Duodenal mucosa (tissue), 2 donors: Measurements from ENCODE around the gene CADM1.

Experiments
- H3K27ac ChIP-seq: one replicate; pipeline ENCODE4 v1.7.0; 2013; ENCODE audit warnings: low read depth, low read length
- H3K27me3 ChIP-seq, 2 donors: one replicate each; pipeline ENCODE4 v1.7.0; 2013; ENCODE audit warnings: low read length in 2 of 2, control low read depth in 1 of 2; ENCODE audit not compliant: insufficient read depth in 2 of 2, control insufficient read depth in 1 of 2
- H3K36me3 ChIP-seq, 2 donors: one replicate each; pipeline ENCODE4 v1.7.0; 2013; ENCODE audit warnings: low read length in 2 of 2, control low read depth in 1 of 2; ENCODE audit not compliant: insufficient read depth in 2 of 2, control insufficient read depth in 1 of 2
- H3K4me1 ChIP-seq, 2 donors: one replicate each; pipeline ENCODE4 v1.7.0; 2013; ENCODE audit warnings: low read length in 2 of 2, control low read depth in 1 of 2; ENCODE audit not compliant: insufficient read depth in 2 of 2, control insufficient read depth in 1 of 2
- H3K4me3 ChIP-seq, 2 donors: one replicate each; pipeline ENCODE4 v1.7.0; 2013; ENCODE audit warnings: low read length in 2 of 2, low read depth in 1 of 2
- H3K9ac ChIP-seq, 2 donors: one replicate each; pipeline ENCODE4 v1.7.0; 2013; ENCODE audit warnings: low read length in 2 of 2, low read depth in 1 of 2
- H3K9me3 ChIP-seq, 2 donors: one replicate each; pipeline ENCODE4 v1.7.0; 2013; ENCODE audit warnings: low read length in 2 of 2, control low read depth in 1 of 2; ENCODE audit not compliant: control insufficient read depth in 1 of 2

CADM1 gene

GRCh38 chr11:115389790-115390189, 114.4 kb downstream of the CADM1 start:
- no peaks in the 10 kb centered on the region for H3K27me3 ChIP-seq
- H3K9ac ChIP-seq = no peak overlapping the region
- no peak overlapping the region for H3K4me3 ChIP-seq
- no peaks in the 10 kb centered on the region for H3K9me3 ChIP-seq
- no peak overlapping the region for H3K27ac ChIP-seq
- peaks cover 9 to 16% of the 10 kb centered on the region in 2 donors for H3K4me1 ChIP-seq
- no peaks in the 10 kb centered on the region for H3K36me3 ChIP-seq

GRCh38 chr11:115385226-115385625, 119.0 kb downstream of the CADM1 start:
- Histone ChIP-seq H3K27me3 (no peaks in the 10 kb centered on the region), H3K9ac (no peak overlapping the region), H3K27ac (no peak overlapping the region), H3K4me1 (peaks cover 4% of the 10 kb centered on the region in 2 donors), H3K36me3 (no peaks in the 10 kb centered on the region), H3K4me3 (no peak overlapping the region), H3K9me3 (no peaks in the 10 kb centered on the region)

- H3K27me3 ChIP-seq = no peaks in the 10 kb centered on the region
- no peak overlapping the region for H3K27ac ChIP-seq
- H3K36me3 ChIP-seq = no peaks in the 10 kb centered on the region
- H3K4me1 ChIP-seq = peaks cover 0 to 7% of the 10 kb centered on the region in 2 donors
- H3K4me3 ChIP-seq = no peak overlapping the region
- H3K9ac ChIP-seq = no peak overlapping the region
- H3K9me3 ChIP-seq = no peaks in the 10 kb centered on the region
Measured at GRCh38 chr11:115384236-115384635, 120.0 kb downstream of the CADM1 start.

GRCh38 chr11:115383431-115383830, 120.8 kb downstream of the CADM1 start:
- Histone ChIP-seq H3K4me1 (peaks cover 0 to 9% of the 10 kb centered on the region in 2 donors), H3K9ac (no peak overlapping the region), H3K27ac (no peak overlapping the region), H3K9me3 (no peaks in the 10 kb centered on the region), H3K27me3 (no peaks in the 10 kb centered on the region), H3K4me3 (no peak overlapping the region), H3K36me3 (no peaks in the 10 kb centered on the region)

GRCh38 chr11:115379528-115379927, 124.7 kb downstream of the CADM1 start:
- Histone ChIP-seq H3K36me3 (no peaks in the 10 kb centered on the region), H3K4me1 (peaks cover 0 to 9% of the 10 kb centered on the region in 2 donors), H3K9me3 (no peaks in the 10 kb centered on the region), H3K27ac (no peak overlapping the region), H3K27me3 (no peaks in the 10 kb centered on the region), H3K9ac (no peak overlapping the region), H3K4me3 (no peak overlapping the region)

- no peaks in the 10 kb centered on the region for H3K9me3 ChIP-seq
- no peak overlapping the region for H3K27ac ChIP-seq
- H3K27me3 ChIP-seq = no peaks in the 10 kb centered on the region
- no peak overlapping the region for H3K4me3 ChIP-seq
- peaks cover 0 to 9% of the 10 kb centered on the region in 2 donors for H3K4me1 ChIP-seq
- no peak overlapping the region for H3K9ac ChIP-seq
- H3K36me3 ChIP-seq = no peaks in the 10 kb centered on the region
Measured at GRCh38 chr11:115378557-115378956, 125.7 kb downstream of the CADM1 start.

GRCh38 chr11:115377882-115378296, 126.3 kb downstream of the CADM1 start:
- H3K9me3 ChIP-seq = no peaks in the 10 kb centered on the region
- no peak overlapping the region for H3K9ac ChIP-seq
- no peak overlapping the region for H3K27ac ChIP-seq
- no peak overlapping the region for H3K4me3 ChIP-seq
- no peaks in the 10 kb centered on the region for H3K27me3 ChIP-seq
- H3K36me3 ChIP-seq = no peaks in the 10 kb centered on the region
- peaks cover 0 to 9% of the 10 kb centered on the region in 2 donors for H3K4me1 ChIP-seq

GRCh38 chr11:115368616-115369015, 135.6 kb downstream of the CADM1 start:
- H3K36me3 ChIP-seq = no peaks in the 10 kb centered on the region
- H3K4me1 ChIP-seq = no peaks in the 10 kb centered on the region
- H3K27me3 ChIP-seq = no peaks in the 10 kb centered on the region
- H3K9ac ChIP-seq = no peak overlapping the region
- no peak overlapping the region for H3K27ac ChIP-seq
- H3K9me3 ChIP-seq = no peaks in the 10 kb centered on the region
- no peak overlapping the region for H3K4me3 ChIP-seq

GRCh38 chr11:115366826-115367225, 137.4 kb downstream of the CADM1 start:
- H3K27me3 ChIP-seq = no peaks in the 10 kb centered on the region
- H3K9ac ChIP-seq = no peak overlapping the region
- H3K4me3 ChIP-seq = no peak overlapping the region
- H3K4me1 ChIP-seq = no peaks in the 10 kb centered on the region
- no peaks in the 10 kb centered on the region for H3K9me3 ChIP-seq
- no peaks in the 10 kb centered on the region for H3K36me3 ChIP-seq
- H3K27ac ChIP-seq = no peak overlapping the region

GRCh38 chr11:115365907-115366306, 138.3 kb downstream of the CADM1 start:
- no peaks in the 10 kb centered on the region for H3K36me3 ChIP-seq
- no peaks in the 10 kb centered on the region for H3K9me3 ChIP-seq
- no peaks in the 10 kb centered on the region for H3K4me1 ChIP-seq
- no peak overlapping the region for H3K4me3 ChIP-seq
- no peak overlapping the region for H3K9ac ChIP-seq
- H3K27ac ChIP-seq = no peak overlapping the region
- H3K27me3 ChIP-seq = no peaks in the 10 kb centered on the region

GRCh38 chr11:115364896-115365295, 139.3 kb downstream of the CADM1 start:
- Histone ChIP-seq H3K9me3 (no peaks in the 10 kb centered on the region), H3K4me3 (no peak overlapping the region), H3K4me1 (no peaks in the 10 kb centered on the region), H3K27ac (no peak overlapping the region), H3K27me3 (no peaks in the 10 kb centered on the region), H3K36me3 (no peaks in the 10 kb centered on the region), H3K9ac (no peak overlapping the region)
